Thyroid gland (tissue), 4 donors: ENCODE results near the gene EPOP.

Source experiments
- POLR2A ChIP-seq, 2 donors: fragments of 450-650 bp; IDR thresholded peaks; one replicate each; pipeline ENCODE4 v1.6.1; 2017; ENCODE audit warnings: antibody characterized with exemption in 2 of 2, mild to moderate bottlenecking in 2 of 2, moderate library complexity in 1 of 2
- TF ChIP-seq, protein P1 (sequence below), 6 experiments: fragments of 200-600 bp in 3 of 6; fragments of 450-650 bp in 3 of 6; sonication (generic) in 3 of 6; IDR thresholded peaks; one replicate each; pipeline ENCODE4 v1.5.1; 2016 to 2019; ENCODE audit warnings: antibody characterized with exemption in 6 of 6, mild to moderate bottlenecking in 2 of 6, inconsistent platforms in 1 of 6, moderate library complexity in 1 of 6

DNA sequence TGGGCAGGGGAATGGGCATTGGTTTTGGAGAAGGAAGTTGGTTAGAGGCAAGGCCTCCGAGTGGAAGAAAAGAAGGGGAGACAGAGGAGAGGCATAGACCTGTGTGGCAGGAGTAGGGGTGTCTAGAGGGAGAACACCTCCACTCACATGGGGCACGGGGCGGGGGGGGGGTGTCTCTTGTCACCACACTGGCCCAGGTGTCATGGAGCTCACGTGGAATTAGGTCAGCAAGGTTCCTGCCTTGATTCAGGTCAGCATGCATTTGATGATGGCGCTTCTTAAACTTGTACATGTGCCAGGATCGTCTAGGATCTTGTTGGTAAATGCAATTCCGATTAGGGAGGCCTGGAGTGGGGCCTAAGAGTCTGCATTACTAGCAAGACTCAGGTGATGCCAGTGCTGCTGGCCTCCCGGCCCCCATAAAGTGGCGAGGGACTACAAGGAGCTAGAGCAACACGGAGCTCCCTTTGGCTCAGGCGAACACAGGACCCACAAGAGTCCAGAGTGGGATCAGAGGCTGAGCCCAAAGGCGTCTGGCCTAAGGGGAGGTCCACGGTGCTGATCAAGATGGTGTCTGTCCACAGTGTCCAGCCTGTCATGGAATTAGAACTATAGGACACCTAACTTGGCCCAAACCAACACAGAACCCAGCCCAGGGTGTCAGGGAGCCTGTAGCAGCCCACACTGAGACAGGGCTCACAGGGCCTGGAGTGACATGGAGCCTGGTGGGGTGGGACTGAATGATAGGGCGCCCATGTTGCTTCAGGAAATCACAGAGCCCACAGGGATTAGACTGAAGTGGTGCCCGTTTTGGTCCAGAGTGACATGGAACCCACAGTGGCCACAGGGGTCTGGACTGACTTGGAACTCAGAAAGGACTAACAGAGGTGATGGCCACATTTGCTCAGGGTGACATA, 16.7 kb downstream of the EPOP start:
- TF ChIP-seq, protein P1, sequence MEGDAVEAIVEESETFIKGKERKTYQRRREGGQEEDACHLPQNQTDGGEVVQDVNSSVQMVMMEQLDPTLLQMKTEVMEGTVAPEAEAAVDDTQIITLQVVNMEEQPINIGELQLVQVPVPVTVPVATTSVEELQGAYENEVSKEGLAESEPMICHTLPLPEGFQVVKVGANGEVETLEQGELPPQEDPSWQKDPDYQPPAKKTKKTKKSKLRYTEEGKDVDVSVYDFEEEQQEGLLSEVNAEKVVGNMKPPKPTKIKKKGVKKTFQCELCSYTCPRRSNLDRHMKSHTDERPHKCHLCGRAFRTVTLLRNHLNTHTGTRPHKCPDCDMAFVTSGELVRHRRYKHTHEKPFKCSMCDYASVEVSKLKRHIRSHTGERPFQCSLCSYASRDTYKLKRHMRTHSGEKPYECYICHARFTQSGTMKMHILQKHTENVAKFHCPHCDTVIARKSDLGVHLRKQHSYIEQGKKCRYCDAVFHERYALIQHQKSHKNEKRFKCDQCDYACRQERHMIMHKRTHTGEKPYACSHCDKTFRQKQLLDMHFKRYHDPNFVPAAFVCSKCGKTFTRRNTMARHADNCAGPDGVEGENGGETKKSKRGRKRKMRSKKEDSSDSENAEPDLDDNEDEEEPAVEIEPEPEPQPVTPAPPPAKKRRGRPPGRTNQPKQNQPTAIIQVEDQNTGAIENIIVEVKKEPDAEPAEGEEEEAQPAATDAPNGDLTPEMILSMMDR (IDR thresholded peaks at IDR 0.05), result no peak
- TF ChIP-seq POLR2A (IDR thresholded peaks at IDR 0.05), result no peak
